GM12875 (cell line): Measurements from ENCODE around the gene YPEL1.

Source experiments
- H3K4me3 ChIP-seq: one replicate; pipeline ENCODE4 v1.5.1; 2011; ENCODE audit warnings: low read depth, low read length, control low read depth
- TF ChIP-seq, protein P1 (sequence below): IDR thresholded peaks from 2 replicates; pipeline ENCODE4 v1.5.1; 2011; ENCODE audit warnings: low read depth, mild to moderate bottlenecking, control low read depth, inconsistent platforms, low read length, moderate library complexity, borderline replicate concordance; ENCODE audit not compliant: insufficient read depth

YPEL1 gene

DNA sequence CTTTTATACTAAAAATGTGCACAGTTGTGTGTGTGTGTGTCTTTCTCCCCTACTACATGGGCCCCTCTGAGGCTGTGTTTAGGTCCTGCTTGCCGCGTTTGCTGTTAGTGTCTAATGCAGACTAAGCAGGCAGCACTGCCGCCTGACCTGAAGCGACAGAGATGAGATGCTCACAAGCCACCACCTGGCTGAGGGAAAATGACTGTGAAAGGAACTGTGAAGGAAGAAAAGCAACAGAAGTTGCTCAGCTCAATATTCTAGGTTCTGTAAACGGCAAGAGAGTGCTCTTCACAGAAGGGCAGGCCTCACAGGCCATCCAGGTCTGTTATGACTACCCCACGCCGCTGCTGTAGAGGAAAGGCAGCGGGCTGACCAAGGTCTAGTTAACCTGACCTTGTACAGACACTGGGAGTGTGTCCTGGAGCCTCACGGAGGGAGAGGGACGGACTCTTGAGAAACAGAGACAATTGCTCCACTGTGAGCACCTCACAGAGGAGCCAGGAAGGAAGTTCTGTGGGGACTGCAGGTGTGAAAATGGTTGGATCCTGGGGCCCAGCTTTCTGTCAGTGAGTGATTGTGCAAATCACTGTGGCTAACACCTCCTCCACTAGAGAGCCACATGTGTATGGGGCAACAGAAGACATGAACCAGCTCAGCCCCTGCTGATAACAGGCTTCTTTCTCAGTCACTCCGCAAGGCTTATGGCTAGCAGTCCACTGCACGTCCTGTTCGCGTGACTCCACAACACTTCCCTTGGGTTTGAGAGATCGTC, 31.3 kb upstream of the YPEL1 start:
- no peak overlapping the region for H3K4me3 ChIP-seq
- TF ChIP-seq, protein P1, sequence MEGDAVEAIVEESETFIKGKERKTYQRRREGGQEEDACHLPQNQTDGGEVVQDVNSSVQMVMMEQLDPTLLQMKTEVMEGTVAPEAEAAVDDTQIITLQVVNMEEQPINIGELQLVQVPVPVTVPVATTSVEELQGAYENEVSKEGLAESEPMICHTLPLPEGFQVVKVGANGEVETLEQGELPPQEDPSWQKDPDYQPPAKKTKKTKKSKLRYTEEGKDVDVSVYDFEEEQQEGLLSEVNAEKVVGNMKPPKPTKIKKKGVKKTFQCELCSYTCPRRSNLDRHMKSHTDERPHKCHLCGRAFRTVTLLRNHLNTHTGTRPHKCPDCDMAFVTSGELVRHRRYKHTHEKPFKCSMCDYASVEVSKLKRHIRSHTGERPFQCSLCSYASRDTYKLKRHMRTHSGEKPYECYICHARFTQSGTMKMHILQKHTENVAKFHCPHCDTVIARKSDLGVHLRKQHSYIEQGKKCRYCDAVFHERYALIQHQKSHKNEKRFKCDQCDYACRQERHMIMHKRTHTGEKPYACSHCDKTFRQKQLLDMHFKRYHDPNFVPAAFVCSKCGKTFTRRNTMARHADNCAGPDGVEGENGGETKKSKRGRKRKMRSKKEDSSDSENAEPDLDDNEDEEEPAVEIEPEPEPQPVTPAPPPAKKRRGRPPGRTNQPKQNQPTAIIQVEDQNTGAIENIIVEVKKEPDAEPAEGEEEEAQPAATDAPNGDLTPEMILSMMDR = no peak

DNA sequence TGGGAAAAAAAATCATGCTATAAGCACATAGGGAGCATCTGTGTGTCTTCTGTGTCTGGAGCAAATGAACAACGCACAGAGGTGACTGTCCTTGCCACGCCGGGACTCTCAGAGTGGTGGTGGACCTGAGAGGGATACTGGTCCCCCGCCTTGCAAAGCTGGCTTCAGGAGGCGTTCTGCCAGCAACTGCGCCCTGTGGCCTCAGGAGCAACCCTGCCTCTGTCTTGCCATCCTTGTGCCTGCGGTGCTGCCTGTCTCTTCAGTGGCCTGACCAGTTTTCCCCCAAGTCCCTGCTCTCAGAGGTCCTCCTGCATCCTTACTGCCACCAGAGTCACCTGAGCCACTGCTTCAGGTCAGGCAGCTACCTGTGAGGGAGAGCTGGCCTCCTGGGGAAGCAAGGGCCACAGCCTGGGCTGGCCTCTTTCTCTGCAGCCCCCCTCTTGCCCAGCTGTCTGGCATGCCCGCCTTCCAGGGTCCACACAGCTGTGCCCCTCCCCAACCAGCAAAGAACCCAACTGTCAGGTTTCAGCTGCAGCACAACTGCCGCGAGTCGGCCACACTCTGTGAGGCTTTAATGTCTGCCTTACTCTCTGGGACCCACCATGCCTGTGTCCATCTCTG, 30.4 kb upstream of the YPEL1 start:
- TF ChIP-seq, protein P1 = no peak
- no peak overlapping the region for H3K4me3 ChIP-seq

DNA sequence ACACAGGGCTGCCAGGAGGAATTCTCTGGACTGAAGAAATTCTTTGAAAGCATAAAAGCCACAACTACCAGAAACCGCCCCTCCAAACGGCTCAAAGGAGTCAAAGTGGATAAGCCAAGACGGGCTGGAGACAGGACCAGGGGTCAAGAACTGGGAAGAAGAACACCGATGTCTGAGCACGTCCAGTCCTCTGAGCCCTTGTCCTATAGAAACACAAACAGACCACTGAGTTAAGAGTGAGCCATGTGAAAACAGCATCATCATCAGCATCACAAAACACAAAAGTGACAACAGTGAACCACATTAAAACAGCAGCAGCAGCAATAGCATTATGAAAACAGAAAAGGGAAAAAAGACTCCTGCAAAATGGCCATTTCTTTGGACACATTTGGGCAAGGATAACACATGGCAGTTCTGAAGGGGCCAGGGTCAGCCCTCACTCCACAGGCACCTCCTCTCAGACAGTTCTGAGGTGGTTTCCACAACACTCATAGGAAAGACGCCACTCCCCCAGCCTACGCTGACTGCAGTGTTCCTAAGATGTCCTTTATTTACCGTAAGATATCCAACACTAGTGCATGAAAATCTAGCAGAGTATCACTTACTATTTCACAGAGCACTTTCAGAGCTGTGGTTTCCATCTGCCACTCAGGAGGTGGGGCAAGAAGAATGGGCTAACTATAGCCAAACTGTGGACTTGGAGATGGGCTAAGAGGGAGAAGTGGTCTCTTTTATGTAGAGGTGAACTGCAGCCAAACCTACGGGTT, 28.6 kb upstream of the YPEL1 start:
- H3K4me3 ChIP-seq = no peak overlapping the region
- TF ChIP-seq, protein P1 = no peak

DNA sequence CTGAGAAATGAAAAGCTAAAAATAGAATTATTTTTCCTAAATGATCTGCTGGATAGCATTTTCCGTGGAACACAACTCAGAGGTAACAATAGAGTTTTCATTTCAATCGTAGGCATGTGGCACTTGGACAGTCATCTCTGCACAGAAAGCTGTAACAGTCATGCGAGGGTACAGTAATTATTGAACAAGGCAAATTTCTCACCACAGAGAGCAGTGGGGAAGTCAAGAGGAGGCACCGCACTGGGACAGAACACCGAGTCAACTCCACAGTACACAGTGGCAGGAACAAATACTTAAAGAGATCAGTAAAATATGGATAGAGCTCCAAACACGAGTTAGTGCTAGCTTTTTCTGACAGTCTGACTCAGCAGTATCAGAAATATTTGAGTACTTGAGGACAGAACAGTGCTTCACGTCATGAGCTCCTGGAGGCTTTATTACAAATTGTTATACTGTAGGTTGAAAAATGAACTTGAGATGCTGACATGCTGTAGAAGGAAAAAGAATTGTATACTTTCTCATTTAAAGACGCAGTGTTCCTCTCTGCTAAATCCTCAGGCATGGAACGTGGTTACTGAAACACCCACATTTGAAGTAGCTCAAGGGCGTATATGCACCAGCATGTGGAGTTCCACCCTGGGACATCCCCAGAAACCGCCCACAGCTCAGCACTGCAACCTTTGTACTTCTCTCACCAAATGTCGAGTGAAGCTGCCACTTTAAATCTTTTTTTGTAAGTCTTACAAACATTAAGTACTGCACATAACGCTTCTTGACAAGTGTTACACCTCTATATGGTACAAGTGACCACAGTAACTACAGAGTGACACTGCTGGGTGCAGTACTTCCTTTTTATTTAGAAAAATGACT, 27.4 kb upstream of the YPEL1 start:
- TF ChIP-seq, protein P1 = no peak
- H3K4me3 ChIP-seq = no peak overlapping the region

DNA sequence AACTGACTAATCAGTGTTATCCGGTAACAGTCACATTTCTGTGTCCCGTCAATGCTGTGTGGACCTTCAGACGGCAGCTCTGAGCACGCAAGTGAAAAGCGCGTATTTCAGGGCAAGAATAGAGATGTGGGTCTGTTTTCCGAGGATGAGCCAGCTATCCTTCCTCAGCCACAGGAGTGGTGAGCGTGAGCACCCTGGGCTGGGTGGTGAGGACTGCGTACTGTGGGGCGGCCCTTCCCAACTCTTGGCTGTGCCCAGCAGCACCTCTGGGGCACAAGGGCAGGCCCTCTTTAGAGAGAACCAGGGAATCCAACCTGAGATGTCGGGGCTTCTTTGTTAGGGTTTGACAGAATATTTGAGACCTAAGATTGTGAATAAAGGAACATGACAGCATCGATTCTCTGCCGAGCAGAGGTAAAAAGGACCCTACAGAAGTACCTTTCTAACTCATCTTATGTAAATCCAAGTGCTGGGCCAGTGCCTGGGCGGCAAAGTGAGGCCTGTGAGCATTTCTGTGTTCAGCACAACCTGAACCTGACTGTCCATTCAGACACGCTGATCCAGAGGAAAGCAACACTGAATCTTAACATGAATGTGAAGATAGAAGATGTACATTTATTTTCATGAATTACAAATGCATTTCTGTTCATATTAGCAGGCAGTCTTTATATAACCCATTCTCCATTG, 26.5 kb upstream of the YPEL1 start:
- no peak overlapping the region for H3K4me3 ChIP-seq
- TF ChIP-seq, protein P1 = no peak

DNA sequence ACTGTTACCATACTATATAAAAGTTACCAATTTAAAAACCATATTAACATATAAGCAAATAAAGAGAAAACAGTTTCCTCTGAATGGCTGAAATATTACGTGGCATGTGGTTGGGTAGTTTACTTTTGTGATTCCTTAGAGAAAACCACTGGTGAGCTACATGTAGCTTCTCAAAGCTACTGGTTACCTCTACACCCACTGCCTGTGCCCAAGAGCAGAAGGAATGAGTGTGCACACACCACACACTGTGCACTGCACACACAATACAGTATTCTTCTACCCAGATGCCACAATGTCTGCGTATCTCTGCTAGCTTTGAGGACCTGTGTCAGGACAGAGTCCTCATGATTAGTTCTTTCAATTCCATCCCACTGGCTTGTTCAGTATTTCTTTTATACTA, 25.5 kb upstream of the YPEL1 start:
- TF ChIP-seq, protein P1 = no peak
- H3K4me3 ChIP-seq = no peak overlapping the region
